ENCODE results near the gene KPNA6. TPM values are rescaled to one million over a fixed set of nuclear protein-coding genes. Genes with fewer than 3 reads are reported as not detected.

KPNA6 gene
- total RNA-seq, 4 donors from 2014 or later = 35.3 to 51.2 (median 39.1) TPM

DNA sequence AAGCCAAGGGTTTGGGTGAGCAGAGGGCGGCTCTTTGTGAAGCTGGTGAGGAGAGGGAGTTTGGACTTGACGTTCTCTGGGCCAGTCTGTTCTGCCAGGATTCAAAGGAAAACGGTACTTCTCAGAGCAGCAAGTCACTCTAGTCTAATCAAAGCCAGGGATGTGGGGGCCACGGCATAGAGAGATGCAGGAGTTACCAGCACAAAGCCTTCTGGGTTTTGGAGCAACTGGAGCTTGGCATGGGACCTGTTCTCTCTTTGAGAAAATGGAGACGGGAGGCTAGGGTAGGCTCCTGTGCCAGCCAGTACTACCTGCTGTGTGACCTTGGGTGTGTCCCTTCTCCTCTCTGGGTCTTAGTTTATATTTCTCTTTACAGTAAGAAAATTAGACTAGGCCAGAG, 73.7 kb downstream of the KPNA6 start:
- ATAC-seq (ENCODE audit: low FRiP score) = no peak
- DNase-seq (ENCODE audit: low spot score) = no peak
- TF ChIP-seq, protein P1, sequence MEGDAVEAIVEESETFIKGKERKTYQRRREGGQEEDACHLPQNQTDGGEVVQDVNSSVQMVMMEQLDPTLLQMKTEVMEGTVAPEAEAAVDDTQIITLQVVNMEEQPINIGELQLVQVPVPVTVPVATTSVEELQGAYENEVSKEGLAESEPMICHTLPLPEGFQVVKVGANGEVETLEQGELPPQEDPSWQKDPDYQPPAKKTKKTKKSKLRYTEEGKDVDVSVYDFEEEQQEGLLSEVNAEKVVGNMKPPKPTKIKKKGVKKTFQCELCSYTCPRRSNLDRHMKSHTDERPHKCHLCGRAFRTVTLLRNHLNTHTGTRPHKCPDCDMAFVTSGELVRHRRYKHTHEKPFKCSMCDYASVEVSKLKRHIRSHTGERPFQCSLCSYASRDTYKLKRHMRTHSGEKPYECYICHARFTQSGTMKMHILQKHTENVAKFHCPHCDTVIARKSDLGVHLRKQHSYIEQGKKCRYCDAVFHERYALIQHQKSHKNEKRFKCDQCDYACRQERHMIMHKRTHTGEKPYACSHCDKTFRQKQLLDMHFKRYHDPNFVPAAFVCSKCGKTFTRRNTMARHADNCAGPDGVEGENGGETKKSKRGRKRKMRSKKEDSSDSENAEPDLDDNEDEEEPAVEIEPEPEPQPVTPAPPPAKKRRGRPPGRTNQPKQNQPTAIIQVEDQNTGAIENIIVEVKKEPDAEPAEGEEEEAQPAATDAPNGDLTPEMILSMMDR (IDR thresholded peaks at IDR 0.05) = no peak

- DNase-seq (ENCODE audit: low spot score) (no peak), ATAC-seq (ENCODE audit: low FRiP score) (no peak)
- TF ChIP-seq, protein P1 (IDR thresholded peaks at IDR 0.05) = no peak
Measured at GRCh38 chr1:32182060-32182459, 74.2 kb downstream of the KPNA6 start.

DNA sequence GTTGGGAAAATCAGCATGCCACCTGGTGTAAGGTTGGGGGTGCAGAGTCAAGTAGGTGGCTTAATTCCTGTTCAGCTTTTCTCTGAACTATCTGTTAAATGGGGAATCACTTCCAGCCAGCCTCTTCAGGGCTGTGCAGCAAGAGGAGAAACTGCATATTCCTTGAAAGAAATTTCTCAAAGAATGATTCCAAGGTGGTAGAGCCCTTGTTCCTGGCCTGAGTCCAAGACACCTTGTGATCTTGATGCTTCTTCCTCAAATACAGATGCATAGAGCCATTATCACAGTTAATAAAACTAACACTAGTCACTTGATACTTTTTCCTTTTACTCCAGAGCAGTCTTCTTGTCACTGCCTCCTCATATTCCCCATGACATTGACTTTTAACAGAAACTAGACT, 76.8 kb downstream of the KPNA6 start:
- no peak for DNase-seq (ENCODE audit: low spot score)
- TF ChIP-seq, protein P1 (IDR thresholded peaks at IDR 0.05) = no peak
- ATAC-seq (ENCODE audit: low FRiP score) = no peak

DNA sequence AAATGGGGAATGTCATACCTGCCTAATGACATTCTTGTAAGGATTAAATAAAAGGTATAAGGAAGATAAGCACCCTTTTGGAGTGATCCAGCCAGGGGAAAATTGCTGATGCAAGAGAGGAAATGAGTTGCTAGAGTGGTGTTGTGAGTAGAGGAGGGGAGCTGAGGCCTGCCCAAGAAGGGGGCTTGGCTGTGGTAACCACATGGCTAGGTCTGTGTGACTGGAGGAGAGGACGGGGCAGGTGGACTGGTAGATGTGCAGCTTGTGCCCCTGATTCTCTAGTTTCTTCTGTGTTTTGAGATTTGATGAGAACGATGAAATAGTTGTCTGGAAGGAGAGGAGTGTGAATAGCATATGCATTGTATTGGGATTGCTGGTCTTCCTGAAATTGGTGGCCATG, 78.2 kb downstream of the KPNA6 start:
- ATAC-seq (ENCODE audit: low FRiP score) (no peak), DNase-seq (ENCODE audit: low spot score) (no peak)
- TF ChIP-seq, protein P1 (IDR thresholded peaks at IDR 0.05) = no peak

DNA sequence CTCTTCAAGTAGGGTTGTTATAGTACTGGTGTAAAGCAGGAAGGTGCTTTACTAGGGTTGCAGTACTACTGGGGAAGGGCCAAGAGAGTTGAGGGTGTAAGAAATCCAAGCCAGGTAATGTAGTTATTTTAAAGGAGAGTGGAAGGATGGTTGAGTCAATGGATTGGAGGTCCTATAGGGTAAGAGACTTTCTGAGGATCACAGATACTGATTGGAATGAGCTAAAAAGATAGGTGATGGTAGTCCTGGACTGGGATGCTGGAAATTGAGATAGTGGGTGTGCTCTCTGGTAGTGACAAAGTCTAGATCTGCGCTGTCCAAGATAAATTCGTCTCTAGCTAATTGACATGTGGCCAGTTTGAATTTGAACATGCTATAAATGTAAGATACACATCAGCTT, 78.6 kb downstream of the KPNA6 start:
- ATAC-seq (ENCODE audit: low FRiP score) (no peak), DNase-seq (ENCODE audit: low spot score) (no peak)
- TF ChIP-seq, protein P1 (IDR thresholded peaks at IDR 0.05) = no peak

DNA sequence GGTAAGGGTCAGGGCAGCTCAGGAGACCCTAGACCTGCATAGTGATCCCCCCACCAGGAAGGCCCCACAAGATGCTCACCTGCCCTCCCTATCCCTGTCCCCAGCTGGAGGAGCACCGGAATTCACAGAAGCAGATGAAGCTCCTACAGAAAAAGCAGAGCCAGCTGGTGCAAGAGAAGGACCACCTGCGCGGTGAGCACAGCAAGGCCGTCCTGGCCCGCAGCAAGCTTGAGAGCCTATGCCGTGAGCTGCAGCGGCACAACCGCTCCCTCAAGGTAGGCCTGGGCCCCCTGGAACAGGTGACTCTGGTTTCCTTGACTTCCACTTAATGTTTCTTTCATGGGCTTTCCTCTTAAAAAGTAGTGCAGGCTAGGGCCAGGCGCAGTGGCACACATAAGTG, 80.0 kb downstream of the KPNA6 start:
- DNase-seq (ENCODE audit: low spot score) (peak; percentile 7), ATAC-seq (ENCODE audit: low FRiP score) (no peak)
- TF ChIP-seq, protein P1 (IDR thresholded peaks at IDR 0.05) = no peak

GRCh38 chr1:32192220-32192948, 84.5 kb downstream of the KPNA6 start:
- no peak for ATAC-seq (ENCODE audit: low FRiP score)
- TF ChIP-seq, protein P1 (IDR thresholded peaks at IDR 0.05) = no peak
- DNase-seq (ENCODE audit: low spot score) = no peak
